Ishikawa (cell line): Measurements from ENCODE around the gene CEP85L.

Experiments used
- CEBPB ChIP-seq: IDR thresholded peaks from 2 replicates; pipeline ENCODE4 v1.6.1; 2012
- CREB1 ChIP-seq: IDR thresholded peaks from 2 replicates; pipeline ENCODE4 v1.6.1; 2012; ENCODE audit warnings: low read depth
- EGR1 ChIP-seq: IDR thresholded peaks from 2 replicates; pipeline ENCODE4 v1.6.1; 2012
- EP300 ChIP-seq: IDR thresholded peaks from 2 replicates; pipeline ENCODE4 v1.6.1; 2012; ENCODE audit warnings: borderline replicate concordance
- FOXM1 ChIP-seq: IDR thresholded peaks from 2 replicates; pipeline ENCODE4 v1.6.1; 2012; ENCODE audit warnings: low read depth, borderline replicate concordance
- NFIC ChIP-seq: IDR thresholded peaks from 2 replicates; pipeline ENCODE4 v1.6.1; 2012
- RAD21 ChIP-seq: IDR thresholded peaks from 2 replicates; pipeline ENCODE4 v1.6.1; 2012; ENCODE audit warnings: low read depth
- REST ChIP-seq: IDR thresholded peaks from 2 replicates; pipeline ENCODE4 v1.6.1; 2012; ENCODE audit warnings: low read depth, mild to moderate bottlenecking
- TAF1 ChIP-seq: IDR thresholded peaks from 2 replicates; pipeline ENCODE4 v1.6.1; 2012; ENCODE audit warnings: low read depth, mild to moderate bottlenecking
- TCF12 ChIP-seq: IDR thresholded peaks from 2 replicates; pipeline ENCODE4 v1.6.1; 2012; ENCODE audit warnings: low read depth
- TEAD4 ChIP-seq: IDR thresholded peaks from 2 replicates; pipeline ENCODE4 v1.6.1; 2012
- YY1 ChIP-seq: IDR thresholded peaks from 2 replicates; pipeline ENCODE4 v1.6.1; 2012; ENCODE audit warnings: low read depth
- ZBTB7A ChIP-seq: IDR thresholded peaks from 2 replicates; pipeline ENCODE4 v1.6.1; 2012; ENCODE audit warnings: low read depth
- TF ChIP-seq, protein P1 (sequence below): IDR thresholded peaks from 2 replicates; pipeline ENCODE4 v1.6.1; 2012
- TF ChIP-seq, protein P2 (sequence below): IDR thresholded peaks from 2 replicates; pipeline ENCODE4 v1.6.1; 2012

CEP85L gene

DNA sequence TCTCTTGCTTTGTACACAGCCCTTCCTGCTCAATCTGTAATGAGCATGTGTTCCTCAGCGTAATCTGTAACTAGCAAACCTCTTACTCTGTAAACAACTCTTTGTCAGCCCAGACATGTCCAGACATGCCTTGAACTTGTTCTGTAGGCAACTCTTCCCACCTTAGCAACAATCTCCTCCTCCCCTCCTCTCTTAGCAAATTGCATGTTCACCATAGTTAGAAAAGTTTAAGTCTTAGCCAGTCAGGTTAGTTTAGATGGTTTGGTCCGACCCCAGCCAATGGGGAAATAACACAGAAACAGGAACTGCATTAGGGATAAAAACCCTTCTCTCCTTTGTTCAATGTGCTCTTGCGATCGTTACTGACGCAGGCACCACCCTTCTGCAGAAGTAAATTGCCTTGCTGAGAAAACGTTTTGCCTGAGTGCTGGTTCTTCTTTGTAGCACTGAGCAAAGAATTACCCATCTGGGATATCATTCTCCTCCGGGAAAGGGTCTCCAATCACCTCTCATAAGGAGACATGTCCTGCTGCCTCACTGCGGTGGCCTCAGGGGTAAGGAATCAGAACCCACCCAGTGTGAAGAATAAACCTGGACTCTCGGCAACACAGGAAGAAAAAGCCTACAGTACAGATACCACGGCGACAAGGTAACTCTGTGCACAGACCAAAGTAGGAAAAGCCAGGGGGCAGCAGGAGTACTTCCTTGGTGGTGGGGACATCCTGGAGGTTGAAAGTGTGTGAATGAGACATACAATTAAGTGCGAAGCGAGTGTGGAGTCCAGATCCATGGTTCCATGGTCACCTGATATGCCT lies 77.1 kb downstream of the CEP85L start:
- TF ChIP-seq CREB1 (no peak), REST (no peak), TEAD4 (no peak), RAD21 (no peak), FOXM1 (no peak)
- TF ChIP-seq, protein P1, sequence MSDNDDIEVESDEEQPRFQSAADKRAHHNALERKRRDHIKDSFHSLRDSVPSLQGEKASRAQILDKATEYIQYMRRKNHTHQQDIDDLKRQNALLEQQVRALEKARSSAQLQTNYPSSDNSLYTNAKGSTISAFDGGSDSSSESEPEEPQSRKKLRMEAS, result no peak
- TF ChIP-seq, protein P2, sequence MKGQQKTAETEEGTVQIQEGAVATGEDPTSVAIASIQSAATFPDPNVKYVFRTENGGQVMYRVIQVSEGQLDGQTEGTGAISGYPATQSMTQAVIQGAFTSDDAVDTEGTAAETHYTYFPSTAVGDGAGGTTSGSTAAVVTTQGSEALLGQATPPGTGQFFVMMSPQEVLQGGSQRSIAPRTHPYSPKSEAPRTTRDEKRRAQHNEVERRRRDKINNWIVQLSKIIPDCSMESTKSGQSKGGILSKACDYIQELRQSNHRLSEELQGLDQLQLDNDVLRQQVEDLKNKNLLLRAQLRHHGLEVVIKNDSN, result no peak

DNA sequence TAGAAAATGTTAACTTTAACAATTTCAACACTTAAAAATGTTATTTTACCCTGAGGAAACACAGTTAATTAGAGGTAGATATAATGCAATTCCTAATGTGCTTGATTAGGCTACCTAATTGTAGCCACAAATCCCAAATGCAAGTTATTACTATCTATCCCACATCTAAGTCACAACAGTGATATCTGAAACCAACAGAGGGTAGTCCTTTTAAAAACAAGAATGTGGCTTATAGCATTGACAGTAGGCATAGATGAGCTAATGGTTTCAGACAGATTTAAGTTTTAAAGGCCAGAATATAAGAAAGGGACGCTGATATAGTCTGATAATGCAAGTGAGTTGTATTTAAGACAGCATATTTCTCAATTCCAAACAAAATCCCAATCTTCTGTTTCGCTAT lies 80.3 kb downstream of the CEP85L start:
- TF ChIP-seq, protein P1, result no peak
- TF ChIP-seq CREB1 (no peak), TCF12 (no peak), NFIC (no peak)

- TF ChIP-seq FOXM1, result no peak
- TF ChIP-seq, protein P1, result no peak
- TF ChIP-seq, protein P2, result no peak
- no peak for TF ChIP-seq NFIC
- no peak for TF ChIP-seq EP300
- TF ChIP-seq CREB1, result no peak
- TF ChIP-seq ZBTB7A, result no peak
- no peak for TF ChIP-seq TAF1
- no peak for TF ChIP-seq REST
- no peak for TF ChIP-seq CEBPB
- TF ChIP-seq EGR1, result no peak
- no peak for TF ChIP-seq RAD21
- no peak for TF ChIP-seq TCF12
- TF ChIP-seq YY1, result no peak
Measured at GRCh38 chr6:118569498-118569897, 81.9 kb downstream of the CEP85L start.

DNA sequence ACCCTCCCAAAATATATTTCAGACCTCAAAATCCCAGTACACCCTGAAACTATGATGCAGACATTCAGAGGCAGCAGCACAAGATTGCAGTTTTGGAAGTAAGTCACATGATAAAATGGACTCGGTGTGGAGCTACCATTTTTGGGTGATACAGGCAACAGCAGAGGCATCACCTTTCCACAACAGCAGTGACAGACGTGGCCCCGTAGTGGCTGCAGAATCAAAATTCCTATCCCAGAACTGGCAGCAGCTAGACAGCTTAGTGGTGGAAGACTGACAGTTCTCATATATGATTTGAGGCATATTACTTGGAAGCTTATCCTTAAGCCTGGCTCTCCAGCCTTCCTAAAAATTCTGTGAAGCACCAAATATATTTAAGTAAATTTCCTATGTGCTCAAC lies 83.4 kb downstream of the CEP85L start:
- TF ChIP-seq FOXM1, result no peak

DNA sequence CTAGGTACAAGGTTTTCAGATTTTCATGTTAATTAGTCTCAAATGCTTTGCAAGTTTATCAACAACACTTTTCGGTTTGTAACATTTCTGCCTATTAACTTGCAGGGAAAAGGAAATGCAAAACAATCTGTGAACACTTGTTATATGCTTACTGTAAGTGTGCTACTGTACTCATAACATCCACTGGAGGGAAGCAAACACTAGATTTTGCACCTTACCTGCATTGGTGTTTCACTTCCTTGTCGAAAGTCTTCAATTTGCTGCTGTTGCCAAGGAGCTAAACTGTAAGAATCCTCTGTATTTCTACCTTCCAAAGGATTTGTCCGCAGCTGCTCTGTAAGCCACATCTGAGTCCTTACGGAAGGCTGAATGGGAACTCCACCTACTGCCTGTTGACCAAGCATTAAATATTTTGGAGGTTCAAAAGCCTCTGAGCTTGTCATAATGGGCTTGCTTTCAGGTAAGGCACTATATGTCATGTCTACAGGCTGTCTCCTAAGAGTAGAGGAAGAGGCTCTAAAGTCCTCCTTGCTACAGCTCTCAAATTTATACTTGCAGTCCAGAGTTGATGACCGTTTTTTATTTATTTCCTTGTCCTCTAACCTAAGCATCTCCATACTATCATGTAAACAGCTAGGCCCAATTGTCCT lies 86.0 kb downstream of the CEP85L start:
- TF ChIP-seq RAD21 (peak; percentile 48), FOXM1 (no peak)

DNA sequence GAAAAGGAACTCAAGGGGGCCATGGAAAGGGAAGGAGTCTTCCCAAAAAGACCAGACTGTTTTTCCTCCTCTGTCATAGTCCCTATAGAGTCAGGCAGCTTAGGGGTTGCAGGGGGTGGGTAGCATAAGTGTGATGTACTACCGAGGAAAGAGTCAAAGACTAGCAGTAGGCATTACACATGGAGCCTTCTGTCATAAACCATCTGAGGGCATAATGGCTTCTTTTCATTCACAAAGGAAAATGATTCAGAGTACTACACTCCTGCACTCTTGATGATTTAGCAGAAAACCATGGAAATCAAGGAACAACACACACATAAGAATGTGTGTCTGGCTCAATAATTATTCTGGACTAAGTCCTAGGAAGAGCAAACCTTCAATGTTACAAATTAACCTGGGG lies 88.4 kb downstream of the CEP85L start:
- TF ChIP-seq YY1 (no peak), RAD21 (no peak)

DNA sequence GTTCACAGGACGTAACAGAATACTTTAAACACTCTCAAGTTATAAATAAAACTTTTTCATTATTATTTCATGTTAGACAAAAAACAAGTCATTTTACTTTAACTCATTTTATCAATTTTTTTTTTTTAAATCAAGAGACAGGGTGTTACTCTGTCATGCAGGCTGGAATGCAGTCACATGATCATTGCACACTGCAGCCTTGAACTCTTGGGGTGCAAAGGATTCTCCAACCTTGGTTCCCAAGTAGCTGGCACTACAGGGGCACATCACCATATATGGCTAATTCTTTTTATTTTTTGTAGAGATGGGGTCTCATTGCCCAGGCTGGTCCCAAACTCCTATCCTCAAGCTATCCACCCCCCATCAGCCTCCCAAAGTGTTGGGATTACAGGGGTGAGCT lies 89.1 kb downstream of the CEP85L start:
- TF ChIP-seq, protein P1, result no peak
- TF ChIP-seq RAD21 (no peak), TAF1 (no peak), EP300 (no peak), ZBTB7A (no peak), TEAD4 (no peak), CEBPB (no peak), REST (no peak), TCF12 (no peak), NFIC (no peak), EGR1 (no peak), CREB1 (no peak), FOXM1 (no peak), YY1 (no peak)
- TF ChIP-seq, protein P2, result no peak
